ENCODE results near the gene BGN. TPM values are rescaled to one million over a fixed set of nuclear protein-coding genes. Genes with fewer than 3 reads are reported as not detected.

Gene BGN
- polyA plus RNA-seq, 1 donor = 95.3 TPM

DNA sequence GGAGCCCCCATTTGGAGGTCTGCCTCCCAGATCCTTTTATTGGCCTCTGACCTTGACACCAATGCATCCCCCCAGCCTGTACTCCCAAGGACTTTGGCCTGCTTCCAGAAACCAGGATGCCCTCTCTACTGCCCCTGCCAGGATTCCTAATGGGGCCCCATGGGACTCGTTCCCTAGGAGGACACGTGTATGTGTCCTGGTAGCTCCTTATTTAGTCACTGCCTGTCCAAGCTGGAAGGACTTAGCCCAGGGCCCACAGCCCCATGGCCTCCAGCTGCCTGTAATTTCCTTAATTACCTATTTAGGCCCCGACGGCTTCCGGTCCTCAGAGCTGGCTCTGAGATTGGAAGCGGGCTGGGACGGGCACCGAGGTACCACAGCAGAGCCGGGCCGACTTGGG, 32.0 kb downstream of the BGN start:
- no peak for DNase-seq (ENCODE audit: low read depth)

DNA sequence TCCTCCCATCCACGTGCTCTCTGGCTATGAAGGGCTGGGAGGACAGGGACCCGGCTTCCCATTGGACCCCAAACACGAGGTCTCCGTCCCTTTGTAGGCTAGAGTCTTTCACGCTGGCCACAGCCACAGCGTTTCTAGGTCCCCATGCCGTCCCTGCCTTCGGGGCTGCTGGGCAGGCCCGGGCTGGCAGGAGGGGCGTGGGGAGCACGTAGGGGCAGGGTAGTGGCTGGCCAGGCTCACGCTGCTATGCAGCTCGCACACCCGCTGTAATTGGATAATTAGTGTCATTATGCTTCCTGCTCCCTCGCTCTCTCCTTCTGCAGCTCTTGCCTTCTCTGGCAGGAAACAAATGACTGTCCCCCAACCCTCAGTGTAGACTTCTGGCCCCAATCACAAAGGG, 32.4 kb downstream of the BGN start:
- DNase-seq (ENCODE audit: low read depth) = no peak

DNA sequence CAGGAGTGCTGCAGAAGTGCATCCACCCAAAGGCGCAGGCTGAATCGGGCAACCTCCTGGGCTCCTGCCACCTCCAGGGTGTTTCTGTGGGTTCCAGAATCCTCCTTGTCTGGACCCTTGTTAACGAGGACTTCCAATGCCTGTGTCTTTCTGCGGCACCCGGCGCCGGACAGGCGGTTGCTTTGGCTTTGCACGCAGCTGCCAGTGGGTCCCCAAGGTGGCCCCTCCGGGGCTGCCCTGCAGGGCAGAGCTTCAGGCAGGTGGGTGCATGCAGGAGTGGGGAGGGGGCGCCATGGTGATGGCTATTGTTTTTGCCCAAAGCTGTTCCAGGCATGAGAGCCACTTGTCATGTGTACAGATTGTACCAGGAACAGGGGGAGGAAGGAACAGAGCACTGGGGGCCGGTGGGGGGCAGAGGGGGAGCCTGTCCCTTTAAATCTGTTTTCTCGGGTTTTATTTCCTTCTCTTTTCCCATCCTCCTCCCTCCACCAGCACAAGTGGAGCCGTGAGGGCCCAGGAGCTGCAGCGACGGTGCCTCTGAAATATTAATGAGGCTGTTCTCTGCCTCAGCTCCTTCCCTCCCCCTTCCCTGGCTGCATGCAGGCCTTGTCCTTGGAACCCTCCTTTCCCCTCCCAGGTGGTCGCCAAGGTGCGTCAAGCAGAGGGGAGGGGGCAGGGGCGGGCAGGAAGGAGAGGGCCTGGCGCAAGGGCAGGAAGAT, 35.8 kb downstream of the BGN start:
- no peak for DNase-seq (ENCODE audit: low read depth)

DNA sequence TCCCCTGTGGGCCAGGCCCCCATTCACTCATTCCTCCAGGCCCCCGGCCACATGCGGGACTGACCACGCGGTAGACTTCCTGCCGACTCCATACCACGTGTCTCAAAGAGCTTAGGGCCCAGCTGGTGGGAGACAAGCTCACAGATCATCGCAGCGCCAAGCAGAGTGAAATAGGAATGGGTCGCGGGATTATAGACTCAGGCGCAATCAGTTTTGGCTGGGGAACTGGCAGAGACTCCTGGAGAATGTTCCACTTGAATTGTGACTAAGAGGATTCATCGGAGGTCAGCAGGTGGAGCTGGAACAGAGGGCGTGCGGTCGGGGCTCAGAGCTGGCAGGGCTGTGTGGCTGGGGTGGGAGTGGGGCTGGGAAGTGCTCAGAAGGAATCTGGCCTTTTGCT, 38.3 kb downstream of the BGN start:
- no peak for DNase-seq (ENCODE audit: low read depth)

DNA sequence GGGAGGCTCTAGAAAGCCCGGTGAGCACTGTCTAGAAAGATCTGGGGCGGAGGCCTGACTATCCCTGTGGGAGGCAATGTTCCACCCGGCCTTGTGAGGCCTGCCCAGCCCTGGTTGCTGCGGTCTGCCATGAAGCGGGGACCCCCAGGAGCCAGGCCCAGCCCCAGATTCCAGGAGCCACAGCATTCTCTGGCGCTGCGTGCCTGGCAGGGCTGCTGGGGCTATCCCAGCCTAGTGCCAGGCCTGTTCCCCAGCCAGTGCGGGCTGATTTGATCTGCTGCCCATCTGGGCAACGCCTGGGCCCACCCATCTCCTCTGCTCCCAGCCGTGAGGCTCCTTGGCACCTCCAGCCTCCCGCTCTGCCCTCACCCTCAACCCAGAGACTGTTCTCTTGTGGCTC, 42.3 kb downstream of the BGN start:
- no peak for DNase-seq (ENCODE audit: low read depth)

DNA sequence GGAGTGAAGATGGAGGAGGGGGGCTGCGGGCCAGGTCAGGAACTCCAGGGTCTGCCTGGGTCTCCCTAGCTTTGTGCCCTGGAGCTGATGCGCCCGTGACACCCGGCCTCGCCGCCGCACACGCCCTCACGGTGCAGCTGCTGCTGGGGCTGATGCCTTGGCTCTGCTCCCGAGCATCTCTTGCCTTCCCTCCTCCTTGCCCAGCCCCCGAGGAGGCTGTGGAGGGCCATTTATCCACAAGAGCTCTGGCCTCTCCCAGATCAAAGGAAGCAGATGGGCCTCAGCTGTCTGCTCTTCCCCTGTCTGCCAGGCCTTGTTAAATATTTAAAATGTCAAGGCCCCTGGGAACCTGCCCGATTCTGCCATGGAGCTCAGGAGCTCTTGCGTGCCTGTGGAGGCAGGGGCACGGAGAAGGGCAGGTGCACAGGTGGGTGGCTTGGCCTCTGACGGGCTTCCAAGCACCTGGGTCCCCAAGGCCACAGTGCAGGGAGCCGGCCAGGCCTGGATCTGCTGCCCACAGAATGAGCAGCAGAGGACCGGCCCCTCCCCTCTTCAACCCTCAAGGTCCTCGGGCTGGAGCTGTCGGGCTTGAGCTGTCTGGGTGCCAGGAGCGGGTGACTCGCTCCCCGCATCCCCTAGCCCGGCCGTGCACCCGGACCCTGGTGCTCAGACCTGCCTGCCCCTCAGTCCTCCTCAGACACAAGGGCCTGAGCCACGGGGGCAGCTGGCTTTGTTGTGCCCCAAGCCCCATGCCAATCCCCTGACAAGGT, 42.9 kb downstream of the BGN start:
- DNase-seq (ENCODE audit: low read depth) = no peak

DNA sequence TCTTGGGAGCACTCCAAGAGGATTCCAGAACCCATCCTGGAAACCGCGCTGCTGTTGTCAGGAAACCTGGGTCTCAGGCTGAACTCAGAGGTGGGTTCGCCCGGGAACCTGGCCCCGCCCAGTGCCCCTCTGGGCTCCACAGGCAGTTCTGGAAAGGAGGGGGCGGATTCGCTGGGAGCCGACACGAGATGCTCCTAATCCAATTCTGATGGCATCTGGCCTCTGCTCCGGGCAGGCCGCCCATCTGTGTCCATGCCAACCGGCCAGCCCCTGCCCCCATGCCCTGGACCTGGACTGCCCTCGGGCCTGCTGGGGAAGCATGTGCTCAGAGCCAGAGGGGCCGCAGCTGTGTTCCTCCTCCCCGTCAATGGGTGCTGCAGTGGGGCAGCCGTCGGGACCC, 43.6 kb downstream of the BGN start:
- DNase-seq (ENCODE audit: low read depth) = no peak

DNA sequence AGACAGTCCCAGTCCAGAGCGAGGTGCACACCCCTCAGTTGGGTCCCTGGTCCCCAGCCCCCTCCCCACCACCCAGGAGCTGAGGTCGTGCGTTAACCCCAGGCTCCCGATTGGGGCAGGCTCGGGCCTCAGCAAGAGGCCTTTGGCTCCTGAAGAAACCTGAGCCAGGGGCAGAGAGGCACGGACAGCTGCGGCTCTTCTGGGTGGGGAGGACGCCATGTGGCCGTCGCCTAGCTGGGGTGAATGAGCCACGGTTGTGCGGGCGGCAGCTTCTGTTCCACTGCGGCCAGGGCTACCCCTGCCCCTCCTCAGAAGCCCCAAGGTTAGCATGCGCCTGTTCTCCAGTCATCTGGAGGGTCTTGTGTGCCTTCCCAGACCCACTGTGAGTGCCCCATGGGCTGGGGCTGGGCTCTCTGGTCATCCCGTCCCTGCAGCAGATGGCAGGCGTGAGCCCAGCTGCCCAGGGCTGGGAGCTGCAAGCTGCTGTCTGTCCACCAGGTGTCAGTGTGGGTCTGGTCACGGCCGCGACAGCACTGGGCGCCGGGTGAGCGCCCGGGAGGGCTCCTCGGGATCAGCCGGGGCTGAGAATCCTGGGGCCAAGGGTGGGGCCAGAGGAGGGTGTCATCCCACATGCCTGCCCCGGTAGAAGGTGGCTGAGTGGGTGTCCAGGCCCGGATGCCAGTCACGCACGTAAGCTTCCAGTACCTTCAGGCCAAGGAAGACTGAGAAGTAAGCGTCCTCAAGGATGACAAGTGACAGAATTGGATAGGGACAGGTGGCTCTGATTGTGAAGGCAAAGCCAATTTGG, 44.6 kb downstream of the BGN start:
- DNase-seq (ENCODE audit: low read depth) = no peak

DNA sequence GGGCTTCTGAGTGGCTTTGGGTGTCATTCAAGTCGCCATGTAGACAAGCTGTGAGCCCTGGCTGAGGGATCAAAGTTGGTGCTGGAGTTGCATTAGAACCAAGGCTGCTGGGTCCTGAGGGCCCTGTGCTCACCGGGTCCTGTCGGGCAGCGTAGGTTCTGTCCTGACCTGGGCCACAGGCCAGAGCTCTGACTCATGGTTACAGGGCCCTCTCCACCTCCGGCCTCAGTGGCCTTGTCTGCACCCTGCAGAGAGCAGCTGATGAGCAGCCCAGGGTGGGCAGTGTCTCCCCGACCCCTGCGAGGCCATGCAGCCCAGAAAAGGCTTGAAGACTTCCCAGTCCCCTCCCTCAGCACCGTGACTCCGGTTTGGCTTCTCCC, 45.2 kb downstream of the BGN start:
- no peak for DNase-seq (ENCODE audit: low read depth)

DNA sequence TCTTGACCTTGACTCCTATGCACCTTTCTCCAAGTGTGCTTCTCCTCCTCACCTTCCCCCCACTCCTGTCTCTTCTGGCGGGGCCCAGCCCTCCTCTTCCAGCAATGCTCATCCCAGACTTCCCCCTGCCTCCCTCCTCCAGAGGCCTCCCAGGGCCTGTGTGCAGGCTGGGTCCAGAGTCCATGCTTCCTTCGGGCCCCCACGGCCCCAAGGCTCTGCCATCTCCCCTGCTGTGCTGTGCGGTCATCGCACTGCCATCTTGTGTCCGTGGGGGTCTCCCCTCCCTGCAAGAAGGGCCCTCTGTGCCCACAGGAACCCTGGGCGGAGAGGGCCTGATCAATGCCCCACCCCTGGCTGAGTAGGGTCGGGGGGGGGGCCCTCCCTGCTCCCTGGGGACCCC, 49.9 kb downstream of the BGN start:
- DNase-seq (ENCODE audit: low read depth) = no peak

DNA sequence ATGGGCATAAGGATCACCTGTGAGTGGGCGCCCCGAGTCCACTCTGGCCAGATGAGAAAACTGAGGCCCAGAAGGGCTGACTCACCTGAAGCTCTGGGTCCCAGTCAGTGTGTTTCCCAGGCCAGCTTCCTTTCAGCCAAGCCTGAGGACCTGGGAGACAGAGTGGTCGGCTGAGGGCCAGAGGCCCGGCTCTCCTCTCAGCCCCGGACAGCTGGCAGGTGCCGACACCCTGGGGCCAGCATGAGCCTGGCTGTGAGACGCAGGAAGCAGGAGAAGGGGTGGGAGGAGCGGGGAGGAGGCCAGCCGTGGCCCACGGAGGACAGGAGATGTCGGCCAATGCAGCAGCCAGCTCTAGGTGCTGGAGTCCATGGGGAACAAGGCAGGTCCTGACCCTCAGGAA, 51.6 kb downstream of the BGN start:
- no peak for DNase-seq (ENCODE audit: low read depth)

DNA sequence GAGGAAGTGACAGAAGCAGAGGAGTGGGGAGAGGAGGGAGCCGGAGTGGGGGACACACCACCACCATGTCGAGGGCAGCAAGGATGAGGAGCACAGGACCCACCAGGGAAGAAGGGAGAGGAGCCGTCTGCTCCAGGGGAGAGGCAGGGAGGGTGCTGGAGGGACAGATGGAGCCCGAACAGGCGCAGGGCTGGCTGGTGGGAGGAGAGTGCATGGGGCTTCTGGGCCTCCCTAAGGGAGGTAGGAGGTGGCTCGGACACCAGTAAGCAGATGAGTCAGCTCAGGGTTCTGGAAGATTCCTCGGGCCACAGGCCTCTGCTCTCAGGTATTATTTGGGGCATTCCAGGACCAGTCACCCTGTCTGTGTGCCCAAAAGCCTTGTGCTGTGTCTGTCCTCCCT, 52.4 kb downstream of the BGN start:
- no peak for DNase-seq (ENCODE audit: low read depth)

DNA sequence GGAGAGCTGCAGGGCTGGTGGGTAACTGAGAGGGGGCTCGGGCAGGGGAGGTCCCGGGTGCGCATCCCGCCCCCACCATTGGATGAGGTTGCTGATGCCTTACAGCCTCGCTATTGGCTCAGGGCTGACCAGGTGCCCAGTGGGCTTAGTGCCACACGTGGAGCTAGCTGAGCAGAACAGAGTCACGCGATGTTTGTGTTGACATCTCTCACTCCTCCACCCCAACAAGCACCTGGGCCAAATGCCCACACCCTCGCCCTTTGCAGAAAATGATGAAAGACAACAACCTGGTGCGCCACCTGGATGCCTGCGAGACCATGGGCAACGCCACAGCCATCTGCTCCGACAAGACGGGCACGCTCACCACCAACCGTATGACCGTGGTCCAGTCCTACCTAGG, 54.5 kb downstream of the BGN start:
- no peak for DNase-seq (ENCODE audit: low read depth)

DNA sequence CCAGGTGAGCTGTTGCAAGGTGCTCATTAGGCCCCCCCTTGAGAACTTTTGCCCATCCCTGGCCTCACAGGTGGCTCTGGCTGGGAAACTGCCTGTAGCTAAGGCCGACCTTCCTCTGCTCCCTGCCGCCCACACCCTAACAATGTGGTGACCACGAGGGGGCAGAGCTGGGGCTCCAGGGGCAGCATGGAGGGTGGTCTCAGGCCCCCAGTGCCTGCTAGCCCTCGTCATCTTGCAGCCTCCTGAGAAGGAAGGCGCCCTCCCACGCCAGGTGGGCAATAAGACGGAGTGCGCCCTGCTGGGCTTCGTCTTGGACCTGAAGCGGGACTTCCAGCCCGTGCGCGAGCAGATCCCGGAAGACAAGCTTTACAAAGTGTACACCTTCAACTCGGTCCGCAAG, 55.0 kb downstream of the BGN start:
- no peak for DNase-seq (ENCODE audit: low read depth)

DNA sequence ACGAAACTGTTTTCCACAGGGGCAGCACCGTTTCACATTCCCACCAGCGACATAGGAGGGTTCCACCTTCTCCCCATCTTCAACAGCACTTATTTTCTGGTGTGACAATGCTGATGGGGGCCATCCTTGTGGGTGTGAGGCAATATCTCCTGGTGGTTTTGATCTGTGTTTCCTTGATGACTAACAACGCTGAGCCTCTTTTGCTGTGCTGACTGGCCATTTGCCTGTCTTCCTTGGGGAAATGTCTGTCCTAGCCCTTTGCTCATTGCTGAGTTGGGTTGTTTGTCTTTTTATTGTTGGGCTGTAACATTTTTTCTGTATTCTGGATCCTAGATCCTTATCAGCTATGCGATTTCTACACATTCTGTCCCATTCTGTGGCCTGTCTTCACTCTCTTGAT, 56.4 kb downstream of the BGN start:
- DNase-seq (ENCODE audit: low read depth) = no peak

DNA sequence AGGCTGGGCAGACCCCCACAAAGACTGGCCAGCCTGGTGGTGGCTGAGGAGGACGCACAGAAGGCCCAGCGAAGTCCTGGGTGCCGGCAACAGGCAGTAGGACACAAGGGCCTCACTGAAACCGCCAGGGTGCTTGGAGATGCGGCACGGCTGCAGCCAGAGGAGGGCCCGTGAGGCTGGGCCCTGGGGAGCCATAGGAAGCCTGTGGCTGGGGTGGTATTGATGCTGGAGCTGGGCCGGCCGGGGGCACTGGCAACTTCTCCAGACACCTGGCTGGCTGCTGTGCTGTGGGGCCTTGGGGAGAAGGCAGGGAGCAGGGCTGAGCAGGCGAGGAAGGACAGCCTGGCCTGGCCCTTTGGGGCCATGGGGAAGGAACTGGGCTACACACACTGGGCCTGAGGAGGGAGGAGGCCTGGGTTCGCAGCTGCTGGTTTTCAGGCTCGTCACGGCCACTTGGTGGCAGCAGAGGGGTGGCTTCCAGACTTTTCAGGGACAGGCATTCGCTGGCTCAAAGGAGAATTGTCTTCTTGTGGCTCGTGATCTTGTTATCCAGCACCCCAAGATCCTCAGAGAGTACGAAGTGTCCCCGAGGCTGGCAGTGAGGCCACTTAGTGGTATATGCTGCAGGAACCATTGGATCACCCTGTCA, 59.9 kb downstream of the BGN start:
- no peak for DNase-seq (ENCODE audit: low read depth)

DNA sequence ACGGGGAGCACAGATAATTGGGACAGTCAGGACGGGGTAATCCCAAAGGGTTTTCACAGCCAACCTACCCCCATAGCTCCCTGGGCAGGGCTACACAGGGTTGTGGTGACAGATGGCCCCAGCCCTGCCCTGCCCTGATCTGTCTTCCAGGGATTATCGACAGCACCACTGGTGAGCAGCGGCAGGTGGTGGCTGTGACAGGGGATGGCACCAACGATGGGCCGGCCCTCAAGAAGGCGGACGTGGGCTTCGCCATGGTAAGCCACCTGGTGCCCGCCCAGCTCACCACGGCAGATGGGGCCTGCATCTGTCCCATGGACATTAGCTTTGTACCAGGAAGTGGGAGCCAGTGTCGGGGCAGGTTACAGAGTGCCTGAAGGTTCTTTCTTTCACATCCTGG, 62.0 kb downstream of the BGN start:
- DNase-seq (ENCODE audit: low read depth) = no peak

DNA sequence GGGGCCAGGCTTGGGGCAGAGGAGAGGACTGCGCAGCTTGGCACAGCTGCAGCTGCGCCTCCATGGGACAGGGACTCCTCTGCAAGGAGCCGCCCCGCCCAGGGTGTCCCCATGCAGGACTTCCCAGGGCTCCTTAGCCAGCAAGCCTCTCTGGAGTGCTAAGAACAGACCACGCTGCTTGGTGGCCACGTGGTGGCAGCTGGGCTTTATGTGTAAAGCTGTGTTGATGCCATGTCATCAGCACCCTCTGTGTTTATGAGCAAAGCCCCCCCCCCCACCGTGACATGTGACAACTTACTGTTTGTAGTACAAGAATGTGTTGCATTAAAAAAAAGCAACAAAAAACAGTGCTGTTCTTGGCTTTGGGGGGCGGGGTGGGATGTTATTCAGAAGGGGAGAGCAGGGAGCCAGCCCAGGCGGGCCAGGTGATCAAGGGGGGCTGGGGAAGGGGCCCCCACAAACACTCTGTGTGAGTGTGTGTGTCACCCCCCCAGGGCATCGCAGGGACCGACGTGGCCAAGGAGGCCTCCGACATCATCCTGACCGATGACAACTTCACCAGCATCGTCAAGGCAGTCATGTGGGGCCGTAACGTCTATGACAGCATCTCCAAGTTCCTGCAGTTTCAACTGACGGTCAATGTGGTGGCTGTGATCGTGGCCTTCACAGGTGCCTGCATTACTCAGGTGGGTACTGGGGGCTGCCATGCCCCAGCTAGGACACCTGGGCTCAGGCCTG, 63.0 kb downstream of the BGN start:
- no peak for DNase-seq (ENCODE audit: low read depth)
